DOHH2 (cell line): ENCODE results near the gene SAMD14.

Experiments used
- H3F3A ChIP-seq: fragments of 200-600 bp; sonication (generic), shearing (Covaris generic); 2 replicates; pipeline ENCODE4 v1.6.0; 2016; ENCODE audit warnings: antibody characterized with exemption, mild to moderate bottlenecking; ENCODE audit not compliant: control insufficient read depth, insufficient read depth
- H3K27ac ChIP-seq: fragments of 200-600 bp; sonication (generic); 2 replicates; pipeline ENCODE4 v1.5.1; 2014; ENCODE audit warnings: low read depth, mild to moderate bottlenecking, low read length, moderate library complexity
- H3K27me3 ChIP-seq: fragments of 200-600 bp; sonication (generic); 2 replicates; pipeline ENCODE4 v1.6.1; 2014; ENCODE audit warnings: mild to moderate bottlenecking, low read length, mixed read lengths; ENCODE audit not compliant: control insufficient read depth
- H3K36me3 ChIP-seq: fragments of 200-600 bp; sonication (generic); 2 replicates; pipeline ENCODE4 v1.6.1; 2014; ENCODE audit warnings: mild to moderate bottlenecking, low read length, moderate library complexity, mixed read lengths; ENCODE audit not compliant: control insufficient read depth
- H3K4me1 ChIP-seq: fragments of 200-600 bp; sonication (generic); 2 replicates; pipeline ENCODE4 v1.6.1; 2014; ENCODE audit warnings: mild to moderate bottlenecking, low read length, mixed read lengths; ENCODE audit not compliant: control insufficient read depth
- H3K4me2 ChIP-seq: fragments of 200-600 bp; sonication (generic); 2 replicates; pipeline ENCODE4 v1.6.0; 2014; ENCODE audit warnings: mild to moderate bottlenecking, low read length, moderate library complexity
- H3K4me3 ChIP-seq: fragments of 200-600 bp; sonication (generic); 2 replicates; pipeline ENCODE4 v1.5.1; 2014; ENCODE audit warnings: mild to moderate bottlenecking, low read length, mixed read lengths
- H3K79me2 ChIP-seq: fragments of 200-600 bp; sonication (generic); 2 replicates; pipeline ENCODE4 v1.6.1; 2014; ENCODE audit warnings: mild to moderate bottlenecking, low read length, mixed read lengths; ENCODE audit not compliant: control insufficient read depth
- H3K9me2 ChIP-seq: fragments of 200-600 bp; sonication (generic); replicated peaks from 2 replicates; pipeline ENCODE4 v1.6.1; 2014; ENCODE audit warnings: mild to moderate bottlenecking, low read length, mixed read lengths; ENCODE audit not compliant: control insufficient read depth
- H3K9me3 ChIP-seq: fragments of 200-600 bp; sonication (generic); 2 replicates; pipeline ENCODE4 v1.6.1; 2014; ENCODE audit warnings: antibody characterized with exemption, low read length, mixed read lengths; ENCODE audit not compliant: control insufficient read depth, insufficient read depth
- H4K20me1 ChIP-seq: fragments of 200-600 bp; sonication (generic); 2 replicates; pipeline ENCODE4 v1.6.0; 2014; ENCODE audit warnings: low read depth, mild to moderate bottlenecking, antibody characterized with exemption, low read length, moderate library complexity; ENCODE audit not compliant: control insufficient read depth, insufficient read depth
- CTCF ChIP-seq: fragments of 200-600 bp; sonication (generic); IDR thresholded peaks from one replicate; pipeline ENCODE4 v1.5.1; 2014; ENCODE audit warnings: antibody characterized with exemption, mild to moderate bottlenecking, low read depth, low read length; ENCODE audit not compliant: poor library complexity, severe bottlenecking
- EZH2phosphoT487 ChIP-seq: fragments of 200-600 bp; sonication (generic); IDR thresholded peaks from 2 replicates; pipeline ENCODE4 v1.6.1; 2017; ENCODE audit warnings: borderline replicate concordance, mild to moderate bottlenecking, antibody characterized with exemption, low read length, moderate library complexity, mixed read lengths

SAMD14 gene

GRCh38 chr17:50176559-50177357 is 46.8 kb upstream of the SAMD14 start:
- H3K4me3 ChIP-seq = no peak overlapping the region
- H3K36me3 ChIP-seq = no peaks in the 10 kb centered on the region
- no peak for TF ChIP-seq EZH2phosphoT487
- no peak for TF ChIP-seq CTCF
- peaks cover 9% of the 10 kb centered on the region for H3K4me1 ChIP-seq
- H4K20me1 ChIP-seq = no peaks in the 10 kb centered on the region
- H3K9me3 ChIP-seq = no peaks in the 10 kb centered on the region
- H3K27me3 ChIP-seq = no peaks in the 10 kb centered on the region
- H3F3A ChIP-seq = no peaks in the 10 kb centered on the region
- H3K27ac ChIP-seq = no peak overlapping the region
- no peak overlapping the region for H3K4me2 ChIP-seq
- no peaks in the 10 kb centered on the region for H3K9me2 ChIP-seq
- no peaks in the 10 kb centered on the region for H3K79me2 ChIP-seq

- H3F3A ChIP-seq = no peaks in the 10 kb centered on the region
- no peaks in the 10 kb centered on the region for H3K9me3 ChIP-seq
- no peak overlapping the region for H3K4me2 ChIP-seq
These were observed 45.3 kb upstream of the SAMD14 start for GRCh38 chr17:50175035-50175807.

GRCh38 chr17:50174444-50174843 is 44.5 kb upstream of the SAMD14 start:
- H3K9me2 ChIP-seq = no peaks in the 10 kb centered on the region
- H3K36me3 ChIP-seq = no peaks in the 10 kb centered on the region
- no peak overlapping the region for H3K27ac ChIP-seq
- H3F3A ChIP-seq = no peaks in the 10 kb centered on the region
- H3K4me1 ChIP-seq = peaks cover 9% of the 10 kb centered on the region
- H3K4me3 ChIP-seq = no peak overlapping the region
- H4K20me1 ChIP-seq = no peaks in the 10 kb centered on the region
- peaks cover 16% of the 10 kb centered on the region for H3K27me3 ChIP-seq
- TF ChIP-seq EZH2phosphoT487 = no peak
- no peak for TF ChIP-seq CTCF
- H3K9me3 ChIP-seq = no peaks in the 10 kb centered on the region
- H3K4me2 ChIP-seq = no peak overlapping the region
- H3K79me2 ChIP-seq = no peaks in the 10 kb centered on the region

More at GRCh38 chr17:50175035-50175807, 45.3 kb upstream of the SAMD14 start:
- peaks cover 8% of the 10 kb centered on the region for H3K27me3 ChIP-seq
- no peaks in the 10 kb centered on the region for H4K20me1 ChIP-seq
- no peaks in the 10 kb centered on the region for H3K36me3 ChIP-seq
- H3K9me2 ChIP-seq = no peaks in the 10 kb centered on the region
- no peaks in the 10 kb centered on the region for H3K79me2 ChIP-seq
- TF ChIP-seq EZH2phosphoT487 (no peak), CTCF (no peak)
- no peak overlapping the region for H3K4me3 ChIP-seq
- H3K27ac ChIP-seq = no peak overlapping the region
- peaks cover 9% of the 10 kb centered on the region for H3K4me1 ChIP-seq
